Left hindlimb (tissue), 1 donor: ENCODE results near the gene GLIS2.
"Not testable (repeated sequence)": the region's sequence is repeated elsewhere in the genome, so short reads cannot be mapped to it uniquely, and the experiment has no call there.

Experiments
- DNase-seq: peaks from one replicate; pipeline ENCODE4 v3.0.0-alpha.2; 2018

The GLIS2 gene

GRCh38 chr16:4337540-4338088 lies 21.7 kb downstream of the GLIS2 start:
- no peak for DNase-seq

GRCh38 chr16:4338125-4338582 lies 22.3 kb downstream of the GLIS2 start:
- DNase-seq = no peak

- DNase-seq = no peak
Measured at GRCh38 chr16:4338712-4339299, 22.9 kb downstream of the GLIS2 start.

- no peak for DNase-seq
Measured at GRCh38 chr16:4339455-4339854, 23.6 kb downstream of the GLIS2 start.

GRCh38 chr16:4339909-4340308 lies 24.0 kb downstream of the GLIS2 start:
- DNase-seq = peak; percentile 68

GRCh38 chr16:4340443-4340842 lies 24.6 kb downstream of the GLIS2 start:
- DNase-seq = no peak

- DNase-seq = no peak
Measured at GRCh38 chr16:4341250-4341649, 25.4 kb downstream of the GLIS2 start.

GRCh38 chr16:4342866-4343744 lies 27.2 kb downstream of the GLIS2 start:
- DNase-seq = no peak

- not testable (repeated sequence) for DNase-seq
Measured at GRCh38 chr16:4344300-4344982, 28.6 kb downstream of the GLIS2 start.

GRCh38 chr16:4344983-4345835 lies 29.3 kb downstream of the GLIS2 start:
- DNase-seq = no peak

GRCh38 chr16:4345836-4346781 lies 30.2 kb downstream of the GLIS2 start:
- no peak for DNase-seq

GRCh38 chr16:4347010-4347409 lies 31.1 kb downstream of the GLIS2 start:
- DNase-seq = no peak

GRCh38 chr16:4347765-4348509 lies 32.1 kb downstream of the GLIS2 start:
- no peak for DNase-seq

- DNase-seq = no peak
Measured at GRCh38 chr16:4349332-4349731, 33.5 kb downstream of the GLIS2 start.

GRCh38 chr16:4350365-4350786 lies 34.5 kb downstream of the GLIS2 start:
- no peak for DNase-seq

- peak; percentile 97 for DNase-seq
Measured at GRCh38 chr16:4350787-4351659, 35.2 kb downstream of the GLIS2 start, which contains the start of gene PAM16. PAM16 (minus strand) TSS chr16:4351321; CDS start chr16:4351234, 87 bp downstream.

GRCh38 chr16:4351880-4352279 lies 36.0 kb downstream of the GLIS2 start:
- no peak for DNase-seq

GRCh38 chr16:4352843-4353242 lies 37.0 kb downstream of the GLIS2 start:
- DNase-seq = no peak

GRCh38 chr16:4353675-4354074 lies 37.8 kb downstream of the GLIS2 start:
- DNase-seq = no peak
